ENCODE measurements around the gene DCP1B. TPM values are rescaled to one million over a fixed set of nuclear protein-coding genes. Genes with fewer than 3 reads are reported as not detected.

DCP1B gene
- total RNA-seq, 1 donor from 2014 or later = 31.5 TPM

DNA sequence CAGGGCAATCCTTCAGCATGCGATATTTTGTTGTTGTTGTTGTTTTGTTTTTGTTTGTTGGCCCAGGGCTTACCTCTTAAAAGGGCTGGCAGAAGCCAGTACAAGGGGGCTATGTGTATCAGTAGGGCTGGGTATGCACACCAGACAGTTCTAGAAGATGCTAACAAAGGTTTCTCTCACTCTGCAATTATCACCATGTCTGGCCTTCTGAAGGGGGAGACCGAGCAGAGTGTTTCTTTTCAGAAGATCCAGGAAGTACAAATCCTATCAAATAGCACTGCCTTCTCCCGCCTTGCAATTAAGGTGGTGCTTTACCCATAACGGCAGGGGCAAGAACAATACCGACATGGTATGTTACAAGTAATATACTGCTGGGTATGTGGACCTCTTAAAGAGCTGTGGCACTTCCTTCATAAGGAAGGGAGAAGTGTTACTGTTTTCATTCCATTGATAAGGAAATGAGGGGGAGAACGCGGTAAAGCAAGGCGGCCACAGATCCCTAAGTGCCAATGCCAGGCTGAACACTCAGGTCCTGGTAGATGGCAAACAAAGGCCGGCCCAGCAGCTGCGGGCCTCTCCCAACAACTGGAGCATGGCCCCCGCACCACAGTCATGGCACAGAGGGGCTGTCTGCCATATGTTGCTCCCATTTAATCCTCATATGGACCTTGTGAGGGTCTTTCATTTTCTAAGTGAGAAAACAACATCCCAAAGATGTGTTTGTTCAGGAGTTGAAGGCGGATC is 66.6 kb downstream of the DCP1B start:
- H3K4me1 Mint-ChIP-seq (ENCODE audit: low read depth) = no peaks in the 10 kb centered on the region
- TF ChIP-seq, protein P1, sequence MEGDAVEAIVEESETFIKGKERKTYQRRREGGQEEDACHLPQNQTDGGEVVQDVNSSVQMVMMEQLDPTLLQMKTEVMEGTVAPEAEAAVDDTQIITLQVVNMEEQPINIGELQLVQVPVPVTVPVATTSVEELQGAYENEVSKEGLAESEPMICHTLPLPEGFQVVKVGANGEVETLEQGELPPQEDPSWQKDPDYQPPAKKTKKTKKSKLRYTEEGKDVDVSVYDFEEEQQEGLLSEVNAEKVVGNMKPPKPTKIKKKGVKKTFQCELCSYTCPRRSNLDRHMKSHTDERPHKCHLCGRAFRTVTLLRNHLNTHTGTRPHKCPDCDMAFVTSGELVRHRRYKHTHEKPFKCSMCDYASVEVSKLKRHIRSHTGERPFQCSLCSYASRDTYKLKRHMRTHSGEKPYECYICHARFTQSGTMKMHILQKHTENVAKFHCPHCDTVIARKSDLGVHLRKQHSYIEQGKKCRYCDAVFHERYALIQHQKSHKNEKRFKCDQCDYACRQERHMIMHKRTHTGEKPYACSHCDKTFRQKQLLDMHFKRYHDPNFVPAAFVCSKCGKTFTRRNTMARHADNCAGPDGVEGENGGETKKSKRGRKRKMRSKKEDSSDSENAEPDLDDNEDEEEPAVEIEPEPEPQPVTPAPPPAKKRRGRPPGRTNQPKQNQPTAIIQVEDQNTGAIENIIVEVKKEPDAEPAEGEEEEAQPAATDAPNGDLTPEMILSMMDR (IDR thresholded peaks at IDR 0.05; ENCODE audit: unreplicated experiment) = no peak
- no peaks in the 10 kb centered on the region for H3K27me3 Mint-ChIP-seq
- no peak for DNase-seq (ENCODE audit: low spot score, unreplicated experiment)
- H3K9me3 Mint-ChIP-seq (ENCODE audit: low read depth) = no peaks in the 10 kb centered on the region
- H3K4me3 Mint-ChIP-seq (ENCODE audit: low read depth) = no peak overlapping the region
- H3K27ac Mint-ChIP-seq = no peak overlapping the region
- peaks cover 10% of the 10 kb centered on the region for H3K36me3 Mint-ChIP-seq (ENCODE audit: insufficient read depth)

DNA sequence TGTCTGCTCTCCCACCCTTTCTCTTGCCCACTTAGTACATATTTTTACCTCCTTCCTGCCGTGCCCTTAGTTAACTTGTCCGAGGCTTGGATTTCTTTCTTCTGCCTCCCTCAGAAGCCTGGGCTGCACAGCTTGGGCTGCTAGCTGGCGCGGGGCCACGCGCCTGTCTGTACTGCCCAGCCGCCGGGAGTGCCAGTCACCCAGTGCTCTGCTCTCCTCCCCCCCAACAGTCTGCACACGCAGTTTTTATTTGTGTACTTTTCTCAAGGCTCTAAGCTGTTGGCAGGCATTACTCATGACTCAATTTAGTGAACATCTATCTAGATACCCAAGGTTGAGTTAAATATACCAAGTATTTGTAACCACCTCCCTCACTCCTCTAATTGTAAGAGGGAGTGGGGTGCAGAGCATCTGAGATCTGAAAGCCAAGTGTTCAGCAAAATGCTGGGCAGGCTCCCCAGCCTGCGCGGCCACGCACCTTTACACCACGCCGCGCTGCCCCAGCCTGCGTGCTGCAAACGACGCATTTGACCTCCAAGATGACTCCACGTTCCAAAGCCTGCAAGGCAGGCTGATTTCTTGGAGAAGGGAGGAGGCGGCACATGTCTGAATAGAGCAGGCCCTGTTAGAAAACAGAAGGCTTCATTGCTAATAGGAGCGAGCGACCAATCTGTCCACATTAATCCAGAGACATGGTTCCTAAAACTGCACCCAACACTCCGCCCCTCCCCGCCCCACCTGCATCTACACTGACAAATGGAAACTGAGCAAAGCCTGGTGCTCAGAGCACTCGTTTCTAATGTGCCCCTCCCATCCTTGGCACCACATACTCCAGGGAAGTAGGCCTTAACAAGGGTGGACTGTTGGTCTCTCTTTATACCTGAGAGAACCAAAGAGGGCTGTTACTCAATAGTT is 67.6 kb downstream of the DCP1B start:
- TF ChIP-seq, protein P1 (IDR thresholded peaks at IDR 0.05; ENCODE audit: unreplicated experiment) = no peak
- H3K4me3 Mint-ChIP-seq (ENCODE audit: low read depth) = no peak overlapping the region
- peaks cover 6% of the 10 kb centered on the region for H3K36me3 Mint-ChIP-seq (ENCODE audit: insufficient read depth)
- H3K27me3 Mint-ChIP-seq = no peaks in the 10 kb centered on the region
- H3K9me3 Mint-ChIP-seq (ENCODE audit: low read depth) = no peaks in the 10 kb centered on the region
- DNase-seq (ENCODE audit: low spot score, unreplicated experiment) = no peak
- no peaks in the 10 kb centered on the region for H3K4me1 Mint-ChIP-seq (ENCODE audit: low read depth)
- H3K27ac Mint-ChIP-seq = peak overlapping the region; percentile 19

DNA sequence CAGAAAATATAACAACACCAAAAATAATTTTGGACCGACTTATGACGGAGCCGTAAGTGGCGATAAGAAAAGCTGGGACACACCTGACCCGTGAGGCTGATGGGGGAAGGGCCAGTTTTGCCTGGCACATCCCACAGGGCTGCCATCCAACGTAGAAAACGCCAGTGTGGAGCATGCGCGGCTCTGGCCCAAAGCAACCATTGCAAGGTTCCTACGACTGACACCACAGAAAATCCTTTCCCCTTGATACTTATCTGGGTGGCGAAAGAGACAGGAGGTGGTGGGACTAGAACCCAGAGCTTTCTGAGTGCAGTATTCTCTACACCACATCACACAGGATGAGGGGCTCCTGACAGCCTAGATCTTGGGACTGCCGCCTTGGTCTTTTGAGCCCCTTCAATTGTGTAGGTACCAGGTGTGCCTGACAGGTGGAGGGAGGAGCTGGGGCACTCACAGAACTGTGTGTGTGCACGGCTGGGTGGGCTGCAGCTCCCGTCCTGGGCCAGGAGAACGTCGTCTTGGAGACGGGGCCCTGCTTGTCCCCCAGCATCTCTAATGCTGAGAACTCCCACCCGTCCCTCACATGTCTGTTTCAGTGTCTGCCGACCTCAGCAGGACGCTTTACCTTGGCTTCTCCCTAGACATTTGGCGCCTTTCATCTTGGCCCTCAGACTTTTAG is 68.4 kb downstream of the DCP1B start:
- H3K27me3 Mint-ChIP-seq = no peaks in the 10 kb centered on the region
- TF ChIP-seq, protein P1 (IDR thresholded peaks at IDR 0.05; ENCODE audit: unreplicated experiment) = no peak
- peaks cover 3% of the 10 kb centered on the region for H3K36me3 Mint-ChIP-seq (ENCODE audit: insufficient read depth)
- H3K27ac Mint-ChIP-seq = no peak overlapping the region
- peak; percentile 9 for DNase-seq (ENCODE audit: low spot score, unreplicated experiment)
- H3K4me1 Mint-ChIP-seq (ENCODE audit: low read depth) = no peaks in the 10 kb centered on the region
- H3K4me3 Mint-ChIP-seq (ENCODE audit: low read depth) = no peak overlapping the region
- no peaks in the 10 kb centered on the region for H3K9me3 Mint-ChIP-seq (ENCODE audit: low read depth)

DNA sequence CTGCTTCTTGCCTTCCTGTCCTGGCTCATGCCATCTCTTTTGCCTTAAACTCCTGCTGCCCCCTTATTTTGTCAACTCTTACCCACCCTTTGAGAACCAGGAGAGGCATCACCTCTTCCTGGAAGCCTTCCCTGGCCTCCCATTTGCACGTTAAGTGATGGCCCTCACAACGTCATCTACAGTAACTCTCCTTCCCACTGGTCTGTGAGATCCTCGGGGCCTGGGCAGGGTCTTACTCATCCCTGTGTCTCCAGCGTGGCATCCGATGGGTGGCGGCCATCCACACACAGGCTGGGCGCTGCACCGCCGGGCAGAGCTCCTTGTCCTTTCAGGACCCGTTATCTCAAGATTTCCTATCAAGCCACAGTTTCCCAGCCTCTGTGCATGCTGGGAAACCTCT is 69.0 kb downstream of the DCP1B start:
- no peak overlapping the region for H3K4me3 Mint-ChIP-seq (ENCODE audit: low read depth)

More for the DNA sequence above, 69.0 kb downstream of the DCP1B start:
- H3K27ac Mint-ChIP-seq = no peak overlapping the region
- no peaks in the 10 kb centered on the region for H3K4me1 Mint-ChIP-seq (ENCODE audit: low read depth)
- peaks cover under 1% of the 10 kb centered on the region for H3K27me3 Mint-ChIP-seq
- no peaks in the 10 kb centered on the region for H3K9me3 Mint-ChIP-seq (ENCODE audit: low read depth)
- DNase-seq (ENCODE audit: low spot score, unreplicated experiment) = no peak
- TF ChIP-seq, protein P1 (IDR thresholded peaks at IDR 0.05; ENCODE audit: unreplicated experiment) = no peak
- peaks cover 3% of the 10 kb centered on the region for H3K36me3 Mint-ChIP-seq (ENCODE audit: insufficient read depth)

All from progenitor cell of endocrine pancreas (in vitro differentiated cells).